MCF 10A (cell line): ENCODE measurements around the gene TUSC2. TPM values are rescaled to one million over a fixed set of nuclear protein-coding genes. Genes with fewer than 3 reads are reported as not detected.

ENCODE experiments used
- BruUV-seq: library from RNA; stranded (reverse); fragments of 400-500 nt; replicated peaks from 2 replicates; lab custom pipeline; 2021; lab: Mats Ljungman, UMichigan
- CTCF ChIA-PET: fragments of 300-600 bp; sonication (Branson Sonifier 250); formaldehyde crosslinking; extraction: SDS; loops from one replicate; lab custom pipeline; 2021; ENCODE audit warnings: antibody characterized with exemption, inconsistent platforms; lab: Yijun Ruan, JAX
- POLR2A ChIA-PET: fragments of 300-600, 350-650 bp; sonication (Branson Sonifier 250); formaldehyde crosslinking; extraction: SDS; loops from one replicate; lab custom pipeline; 2020; ENCODE audit warnings: antibody characterized with exemption, inconsistent platforms; lab: Yijun Ruan, JAX
- DNase-seq: peaks from one replicate; pipeline ENCODE4 v3.0.0-alpha.2; 2018; ENCODE audit not compliant: unreplicated experiment
- H3K27ac Mint-ChIP-seq: one replicate; pipeline ENCODE4 v1.8.0; 2022; ENCODE audit warnings: mild to moderate bottlenecking, low read depth, mixed read lengths; ENCODE audit not compliant: unreplicated experiment
- H3K27me3 Mint-ChIP-seq: one replicate; pipeline ENCODE4 v1.8.0; 2022; ENCODE audit warnings: mixed read lengths; ENCODE audit not compliant: insufficient read depth, unreplicated experiment
- H3K36me3 Mint-ChIP-seq: one replicate; pipeline ENCODE4 v1.8.0; 2022; ENCODE audit warnings: mild to moderate bottlenecking, moderate library complexity, mixed read lengths; ENCODE audit not compliant: insufficient read depth, unreplicated experiment
- H3K4me1 Mint-ChIP-seq: one replicate; pipeline ENCODE4 v1.8.0; 2022; ENCODE audit warnings: mixed read lengths; ENCODE audit not compliant: insufficient read depth, unreplicated experiment
- H3K4me3 Mint-ChIP-seq: one replicate; pipeline ENCODE4 v1.8.0; 2022; ENCODE audit warnings: mild to moderate bottlenecking, moderate library complexity, mixed read lengths; ENCODE audit not compliant: unreplicated experiment
- H3K9me3 Mint-ChIP-seq: one replicate; pipeline ENCODE4 v1.8.0; 2022; ENCODE audit warnings: mixed read lengths; ENCODE audit not compliant: unreplicated experiment
- CTCF ChIP-seq: fragments of 200-600 bp; IDR thresholded peaks from one replicate; pipeline ENCODE4 v1.8.0; 2022; ENCODE audit warnings: antibody characterized with exemption, mild to moderate bottlenecking; ENCODE audit not compliant: unreplicated experiment
- intact Hi-C: fragments of 100-400 bp; cut with micrococcal nuclease; formaldehyde crosslinking; loops from 2 replicates; pipeline ENCODE4 v1.14.1; 2022
- total RNA-seq: library from RNA; stranded (reverse); gene quantifications from 2 replicates; pipeline ENCODE4 v1.2.3, GENCODE V29; 2022

The TUSC2 gene
- total RNA-seq, 1 experiment from 2014 or later, result 14.5 TPM

- ChIA-PET POLR2A (interaction anchor here (1.1 to 2.1 kb wide), 2 partner anchors 14 to 18 kb away, joined by 3 to 7 read pairs; partner anchors contain the start of gene IFRD2), CTCF (interaction anchor here (0.7 to 1.3 kb wide), 5 partner anchors 14 to 294 kb away, joined by 3 to 4 read pairs (median 4); partner anchors contain the start of genes HYAL3 and NAA80)
- intact Hi-C loops, result no loop called here
- no peak for DNase-seq
- H3K4me3 Mint-ChIP-seq, result no peak overlapping the region
- no peaks in the 10 kb centered on the region for H3K27me3 Mint-ChIP-seq
- no peak for TF ChIP-seq CTCF
- no peak overlapping the region for H3K27ac Mint-ChIP-seq
- BruUV-seq, result no TSS peak
- no peaks in the 10 kb centered on the region for H3K9me3 Mint-ChIP-seq
- H3K4me1 Mint-ChIP-seq, result peaks cover 9% of the 10 kb centered on the region
- H3K36me3 Mint-ChIP-seq, result peaks cover 14% of the 10 kb centered on the region
Observed at GRCh38 chr3:50278123-50278879, 49.7 kb downstream of the TUSC2 start.

GRCh38 chr3:50276762-50277101, 51.3 kb downstream of the TUSC2 start:
- intact Hi-C loops, result no loop called here
- ChIA-PET POLR2A (interaction anchor here (1.0 kb wide), 1 partner anchor 17 kb away, joined by 3 read pairs; no protein-coding TSS in a partner anchor), CTCF (interaction anchor here (0.6 to 1.1 kb wide), 3 partner anchors 18 to 50 kb away, joined by 4 to 5 read pairs (median 4); no protein-coding TSS in a partner anchor)
- Mint-ChIP-seq H3K4me3 (no peak overlapping the region), H3K4me1 (peaks cover 14% of the 10 kb centered on the region), H3K9me3 (no peaks in the 10 kb centered on the region), H3K36me3 (peaks cover 14% of the 10 kb centered on the region), H3K27me3 (no peaks in the 10 kb centered on the region), H3K27ac (no peak overlapping the region)
- BruUV-seq, result no TSS peak
- TF ChIP-seq CTCF, result no peak
- DNase-seq, result no peak

DNA sequence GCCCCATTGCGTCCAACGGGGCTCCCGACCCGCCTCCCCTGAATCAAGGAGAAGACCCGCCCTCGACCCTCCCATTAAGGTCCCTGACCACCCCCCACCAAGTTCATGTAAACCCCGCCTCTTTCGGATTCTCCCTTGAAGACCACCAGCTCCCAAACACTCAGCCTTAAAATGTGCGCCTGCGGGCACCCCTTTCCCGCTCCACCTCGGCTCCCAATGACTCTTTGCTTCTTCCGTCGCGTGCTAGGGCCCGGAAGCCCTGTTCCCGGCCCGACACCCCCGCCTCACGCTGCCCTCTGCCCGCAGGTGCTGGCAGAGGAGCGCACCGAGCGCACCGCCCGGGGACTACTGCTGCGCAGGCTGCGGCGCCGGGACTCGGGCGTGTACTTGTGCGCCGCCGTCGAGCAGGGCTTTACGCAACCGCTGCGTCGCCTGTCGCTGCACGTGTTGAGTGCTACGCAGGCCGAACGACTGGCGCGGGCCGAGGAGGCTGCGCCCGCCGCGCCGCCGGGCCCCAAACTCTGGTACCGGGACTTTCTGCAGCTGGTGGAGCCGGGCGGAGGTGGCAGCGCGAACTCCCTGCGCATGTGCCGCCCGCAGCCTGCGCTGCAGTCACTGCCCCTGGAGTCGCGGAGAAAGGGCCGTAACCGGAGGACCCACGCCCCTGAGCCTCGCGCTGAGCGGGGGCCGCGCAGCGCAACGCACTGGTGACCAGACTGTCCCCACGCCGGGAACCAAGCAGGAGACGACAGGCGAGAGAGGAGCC, 51.8 kb downstream of the TUSC2 start:
- BruUV-seq, result no TSS peak
- Mint-ChIP-seq H3K36me3 (peaks cover 19% of the 10 kb centered on the region), H3K27ac (no peak overlapping the region), H3K9me3 (no peaks in the 10 kb centered on the region), H3K4me3 (no peak overlapping the region), H3K4me1 (peaks cover 20% of the 10 kb centered on the region), H3K27me3 (no peaks in the 10 kb centered on the region)
- DNase-seq, result no peak
- intact Hi-C loops, result no loop called here
- TF ChIP-seq CTCF, result no peak
- ChIA-PET CTCF (interaction anchor here (0.5 to 1.1 kb wide), 3 partner anchors 41 to 424 kb away, joined by 3 to 4 read pairs (median 3); no protein-coding TSS in a partner anchor), POLR2A (interaction anchor here (1.0 to 1.4 kb wide), 2 partner anchors 16 to 40 kb away, joined by 3 read pairs; partner anchors contain the start of genes GNAI2 and IFRD2)
